PFSK-1 (cell line): ENCODE results near the gene NOC4L.

Source experiments
- POLR2AphosphoS5 ChIP-seq: IDR thresholded peaks from 2 replicates; pipeline ENCODE4 v1.6.1; 2012; ENCODE audit warnings: low read depth, mild to moderate bottlenecking, control low read depth, low read length, moderate library complexity
- SIN3A ChIP-seq: IDR thresholded peaks from 2 replicates; pipeline ENCODE4 v1.6.1; 2012; ENCODE audit warnings: mild to moderate bottlenecking, low read length, moderate library complexity, borderline replicate concordance; ENCODE audit not compliant: insufficient read depth

- TF ChIP-seq POLR2AphosphoS5, result no peak
- no peak for TF ChIP-seq SIN3A
These were observed 48.5 kb upstream of the NOC4L start for GRCh38 chr12:132095520-132096409.
